UCSD-AML1 (cell line): ENCODE data around the gene MTFR1L.

Experiments used
- DNase-seq: peaks from one replicate; lab custom pipeline; 2025; ENCODE audit not compliant: unreplicated experiment; lab: John Stamatoyannopoulos, UW

Gene MTFR1L

GRCh38 chr1:25819491-25820246, at the start of gene MTFR1L:
TSS of gene MTFR1L (plus strand) at chr1:25819954. CDS start at chr1:25823105, 3,151 bp downstream.
- DNase-seq, result peak; percentile 89

GRCh38 chr1:25770541-25771220, 49.1 kb upstream of the MTFR1L start:
- DNase-seq, result no peak

GRCh38 chr1:25771221-25772114, 48.3 kb upstream of the MTFR1L start:
- peak; percentile 30 for DNase-seq

GRCh38 chr1:25772164-25772563, 47.6 kb upstream of the MTFR1L start:
- DNase-seq, result no peak

- DNase-seq, result no peak
Observed at GRCh38 chr1:25772692-25773245, 47.0 kb upstream of the MTFR1L start.

- no peak for DNase-seq
Observed at GRCh38 chr1:25773441-25774125, 46.2 kb upstream of the MTFR1L start.

- DNase-seq, result no peak
Observed at GRCh38 chr1:25774206-25774803, 45.4 kb upstream of the MTFR1L start.

- DNase-seq, result no peak
Observed at GRCh38 chr1:25774921-25775771, 44.6 kb upstream of the MTFR1L start.

GRCh38 chr1:25779388-25779787, 40.4 kb upstream of the MTFR1L start:
- DNase-seq, result no peak

- DNase-seq, result no peak
Observed at GRCh38 chr1:25779894-25780293, 39.9 kb upstream of the MTFR1L start.

- no peak for DNase-seq
Observed at GRCh38 chr1:25780318-25781129, 39.2 kb upstream of the MTFR1L start.

- DNase-seq, result no peak
Observed at GRCh38 chr1:25781130-25781433, 38.7 kb upstream of the MTFR1L start.

- no peak for DNase-seq
Observed at GRCh38 chr1:25782608-25783201, 37.0 kb upstream of the MTFR1L start.

- no peak for DNase-seq
Observed at GRCh38 chr1:25784575-25785051, 35.1 kb upstream of the MTFR1L start.

GRCh38 chr1:25785333-25786067, 34.3 kb upstream of the MTFR1L start:
- DNase-seq, result no peak

GRCh38 chr1:25786887-25787759, 32.6 kb upstream of the MTFR1L start:
- no peak for DNase-seq
